AG20443 (cell line): ENCODE measurements around the gene TMEFF1.

Source experiments
- DNase-seq: peaks from one replicate; pipeline ENCODE4 v3.0.0; 2012; ENCODE audit warnings: low spot score, mixed read lengths

The TMEFF1 gene

GRCh38 chr9:100575765-100576386 is 102.9 kb downstream of the TMEFF1 start:
- peak; percentile 85 for DNase-seq

DNA sequence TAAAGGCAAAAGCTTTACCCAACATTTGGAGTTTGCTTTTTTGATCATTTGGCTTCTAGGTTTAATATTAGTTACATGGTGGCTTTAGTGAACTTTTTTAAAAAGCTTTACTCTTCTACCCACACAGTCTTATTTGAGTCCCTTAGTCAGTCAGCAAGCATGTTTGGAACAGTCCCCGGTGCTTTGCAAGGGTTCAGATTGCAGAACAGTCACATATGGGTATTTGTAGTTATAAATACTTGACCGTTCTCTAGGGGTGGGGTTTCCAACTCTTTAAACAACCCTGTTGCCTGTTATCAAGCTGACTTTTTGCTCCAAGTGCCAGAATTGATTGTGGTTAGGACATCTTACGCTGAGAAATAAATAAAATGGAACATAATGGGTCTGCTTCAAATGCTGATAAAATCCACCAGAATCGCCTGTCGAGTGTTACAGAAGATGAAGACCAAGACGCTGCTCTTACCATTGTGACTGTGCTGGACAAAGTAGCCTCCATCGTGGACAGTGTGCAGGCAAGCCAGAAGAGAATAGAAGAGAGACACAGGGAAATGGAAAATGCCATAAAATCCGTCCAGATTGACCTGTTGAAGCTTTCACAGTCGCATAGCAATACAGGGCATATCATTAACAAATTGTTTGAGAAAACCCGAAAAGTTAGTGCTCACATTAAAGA is 105.0 kb downstream of the TMEFF1 start, which contains the start of gene CAVIN4:
Gene CAVIN4 (plus strand): TSS at position 304 of the 673 bp plus-strand sequence. CDS start 65 bp downstream, at position 369.
- peak; percentile 28 for DNase-seq

DNA sequence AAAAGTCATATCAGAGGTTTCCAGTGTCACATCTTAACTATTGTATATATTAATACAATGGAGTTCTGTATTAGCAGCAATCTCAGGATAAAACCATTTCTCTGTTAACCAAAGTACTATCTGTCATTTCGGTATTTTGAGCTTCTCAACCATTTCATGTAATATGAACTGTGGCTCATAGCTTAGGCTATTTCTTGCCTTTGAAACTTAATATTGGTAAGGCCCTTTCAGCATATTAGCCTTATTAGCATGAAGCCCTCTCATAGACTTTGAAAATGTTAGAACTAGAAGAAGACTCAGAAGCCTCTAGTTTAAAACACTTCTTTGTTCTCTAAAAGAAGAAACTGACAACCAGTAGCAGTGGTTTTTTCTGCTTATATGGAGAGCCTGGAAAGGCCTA is 105.7 kb downstream of the TMEFF1 start:
- DNase-seq: no peak

GRCh38 chr9:100579665-100580064 is 106.7 kb downstream of the TMEFF1 start:
- peak; percentile 24 for DNase-seq

- no peak for DNase-seq
Measured at GRCh38 chr9:100580257-100580656, 107.3 kb downstream of the TMEFF1 start.

DNA sequence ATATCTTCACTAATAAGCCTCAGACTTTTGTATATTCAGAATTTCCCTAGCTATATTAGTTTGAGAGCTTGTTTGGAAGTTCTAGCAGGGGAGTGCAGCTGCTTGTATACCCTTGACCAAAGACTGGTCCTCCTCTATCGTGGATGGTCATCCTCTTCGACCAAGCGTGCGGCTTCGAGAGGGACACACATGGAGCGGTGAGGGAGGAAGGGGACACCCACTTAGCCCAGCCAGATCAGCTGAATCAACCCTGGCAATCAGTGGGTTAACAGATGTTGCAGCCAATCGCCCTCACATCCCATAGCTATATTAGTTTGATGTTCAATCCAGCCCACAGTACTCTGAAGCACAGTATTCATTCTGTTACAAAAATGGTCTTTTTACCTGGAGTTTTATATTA is 108.1 kb downstream of the TMEFF1 start:
- DNase-seq: no peak

DNA sequence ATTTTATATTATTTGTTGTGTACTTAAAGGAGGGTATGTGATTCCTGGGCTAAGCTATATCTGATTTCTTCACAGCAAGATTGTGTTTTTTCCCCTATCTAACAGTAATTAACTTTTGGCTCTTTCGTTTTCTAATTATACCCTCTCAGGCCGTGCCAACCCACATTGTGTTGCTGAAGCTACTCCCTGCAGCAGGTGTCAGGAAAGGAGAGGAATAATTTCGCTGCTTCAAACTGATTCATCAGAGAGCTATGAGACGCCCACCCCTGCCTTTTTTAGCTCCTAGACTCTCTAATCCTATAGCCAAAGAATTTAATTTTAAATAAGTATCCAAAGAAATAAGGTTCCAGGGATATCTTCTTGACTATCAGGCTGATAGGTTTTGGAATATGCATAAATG is 108.7 kb downstream of the TMEFF1 start:
- DNase-seq: no peak

DNA sequence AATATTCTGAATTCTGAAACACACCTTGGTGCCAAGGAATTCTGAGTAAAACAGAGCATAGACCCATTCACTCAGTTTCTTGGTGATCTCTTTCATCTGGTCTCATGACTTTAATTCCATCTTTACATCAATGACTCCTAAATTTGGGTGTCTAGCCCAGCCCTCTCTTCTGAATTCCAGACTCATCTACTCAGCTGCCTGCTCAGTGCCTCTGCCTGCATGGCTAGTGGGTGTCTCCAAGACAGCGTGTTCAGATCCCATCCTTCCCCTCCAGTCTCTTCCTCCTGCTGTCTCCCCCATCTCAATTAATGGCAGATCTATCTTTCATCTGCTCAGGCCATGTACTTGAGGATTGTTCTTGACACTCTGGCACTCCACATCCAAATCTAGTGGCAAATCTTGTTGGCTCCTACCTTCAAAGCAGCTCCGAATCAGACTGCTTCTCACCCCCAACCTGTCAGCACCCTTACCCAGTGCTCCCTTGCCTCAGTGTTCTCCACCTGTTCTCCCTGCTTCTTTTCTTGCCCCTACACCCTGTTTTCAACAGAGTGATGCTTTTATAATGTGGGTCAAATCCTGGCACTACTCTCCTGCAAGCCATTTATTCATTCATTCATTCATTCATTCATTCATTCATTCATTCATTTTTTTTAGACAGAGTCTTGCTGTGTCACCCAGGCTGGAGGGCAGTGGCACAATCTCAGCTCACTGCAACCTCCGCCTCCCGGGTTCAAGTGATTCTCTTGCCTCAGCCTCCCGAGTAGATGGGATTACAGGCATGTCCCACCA is 110.3 kb downstream of the TMEFF1 start:
- no peak for DNase-seq

- no peak for DNase-seq
Measured at GRCh38 chr9:100584951-100585350, 112.0 kb downstream of the TMEFF1 start.

GRCh38 chr9:100586093-100586492 is 113.1 kb downstream of the TMEFF1 start:
- DNase-seq: no peak

GRCh38 chr9:100587375-100587774 is 114.4 kb downstream of the TMEFF1 start:
- no peak for DNase-seq

- DNase-seq: peak; percentile 32
Measured at GRCh38 chr9:100589582-100589981, 116.6 kb downstream of the TMEFF1 start.

- peak; percentile 44 for DNase-seq
Measured at GRCh38 chr9:100590481-100590880, 117.5 kb downstream of the TMEFF1 start.

DNA sequence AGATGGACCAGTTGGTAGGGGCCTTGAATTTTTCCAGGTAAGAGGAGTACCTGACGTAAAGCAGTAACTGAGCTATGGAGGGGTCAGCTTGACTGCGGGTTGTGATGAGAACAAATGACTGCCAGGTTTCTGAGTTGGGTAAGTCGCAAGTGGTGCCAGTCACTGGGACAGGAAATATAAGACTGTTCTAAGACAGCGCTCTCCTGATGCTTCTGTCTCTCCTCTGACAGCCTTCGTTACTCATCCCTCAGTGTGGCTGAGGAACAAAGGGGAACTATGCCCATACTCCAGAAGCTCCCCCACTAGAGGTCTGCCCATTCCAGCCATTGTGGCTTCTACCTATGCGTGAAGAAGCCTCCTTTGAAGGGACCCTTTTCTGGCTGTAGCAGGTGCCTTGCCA is 118.2 kb downstream of the TMEFF1 start:
- no peak for DNase-seq

- DNase-seq: no peak
Measured at GRCh38 chr9:100591639-100592412, 118.9 kb downstream of the TMEFF1 start.

- DNase-seq: peak; percentile 57
Measured at GRCh38 chr9:100595391-100596199, 122.6 kb downstream of the TMEFF1 start.

GRCh38 chr9:100597236-100597635 is 124.3 kb downstream of the TMEFF1 start:
- DNase-seq: no peak

DNA sequence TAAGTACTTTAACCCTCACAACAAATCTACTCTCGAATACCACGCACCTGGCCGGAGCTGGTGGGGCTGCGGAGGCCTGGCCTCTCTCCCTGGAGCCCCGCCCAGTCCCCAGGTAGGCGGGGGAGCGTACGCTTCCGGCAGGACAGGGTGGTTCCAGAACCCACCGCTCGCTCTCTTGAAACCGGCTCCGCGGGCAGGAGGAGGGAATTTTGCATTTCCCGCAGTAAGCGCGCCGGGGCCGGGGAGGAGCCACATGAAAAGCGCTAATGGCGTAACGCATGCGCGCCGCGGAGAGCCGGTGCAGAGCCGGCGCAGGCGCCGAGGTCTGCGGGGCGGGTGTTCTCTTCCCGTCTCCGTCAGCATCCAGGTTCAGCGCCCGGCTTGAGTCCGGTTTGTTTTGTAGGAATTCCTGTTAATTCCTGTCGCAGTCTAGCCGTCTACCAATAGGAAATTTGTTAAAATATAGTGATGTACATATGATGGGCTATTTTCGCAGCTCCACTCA is 125.7 kb downstream of the TMEFF1 start:
- peak; percentile 98 for DNase-seq

DNA sequence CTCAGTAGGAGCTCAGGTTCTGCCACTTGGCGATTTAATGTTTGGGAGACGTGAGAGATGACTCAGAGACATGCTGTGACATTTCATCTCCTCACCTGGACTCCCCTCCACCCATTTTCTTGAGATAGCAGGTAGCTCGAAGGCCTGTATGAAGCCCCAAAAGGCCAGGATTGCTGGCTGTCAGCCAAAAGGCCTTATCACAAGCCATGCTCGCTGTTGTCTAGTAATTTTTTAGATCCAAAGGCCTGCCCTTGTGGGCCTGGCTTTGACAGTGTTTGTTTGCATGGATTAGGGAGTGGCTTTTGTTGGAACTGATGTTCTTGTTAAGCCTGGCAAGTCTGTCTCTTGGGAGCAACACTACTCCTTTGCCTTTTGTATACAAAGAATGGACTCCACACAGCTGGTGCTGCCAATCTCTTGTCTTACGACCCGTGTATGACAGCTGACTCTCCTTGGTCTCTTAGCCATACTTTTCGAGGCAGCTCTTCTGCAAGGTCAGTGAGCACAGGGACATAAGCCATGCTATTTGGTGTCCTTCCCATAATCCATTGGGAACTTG is 127.7 kb downstream of the TMEFF1 start:
- DNase-seq: no peak

GRCh38 chr9:100601216-100601615 is 128.3 kb downstream of the TMEFF1 start:
- DNase-seq: peak; percentile 73

- peak; percentile 55 for DNase-seq
Measured at GRCh38 chr9:100602342-100602801, 129.4 kb downstream of the TMEFF1 start.
